Suprapubic skin (tissue), 4 donors: ENCODE results near the gene FSTL4. TPM values are rescaled to one million over a fixed set of nuclear protein-coding genes. Genes with fewer than 3 reads are reported as not detected.

Source experiments
- DNase-seq, 2 donors: peaks; one replicate each; pipeline ENCODE4 v3.0.0-alpha.2; 2019; ENCODE audit warnings: low spot score in 2 of 2
- H3K27ac ChIP-seq: fragments of 200-600 bp; sonication (generic); one replicate; pipeline ENCODE4 v1.5.1; 2019
- H3K27me3 ChIP-seq: fragments of 200-600 bp; sonication (generic); one replicate; pipeline ENCODE4 v1.5.1; 2019
- H3K36me3 ChIP-seq: fragments of 200-600 bp; sonication (generic); one replicate; pipeline ENCODE4 v1.5.1; 2019
- H3K4me1 ChIP-seq: fragments of 200-600 bp; sonication (generic); one replicate; pipeline ENCODE4 v1.5.1; 2019
- H3K4me3 ChIP-seq: fragments of 200-600 bp; sonication (generic); one replicate; pipeline ENCODE4 v1.5.1; 2019; ENCODE audit warnings: mild to moderate bottlenecking
- H3K9me3 ChIP-seq: fragments of 200-600 bp; sonication (generic); one replicate; pipeline ENCODE4 v1.5.1; 2019
- CTCF ChIP-seq, 2 donors: fragments of 200-600 bp in 1 of 2; fragments of 450-650 bp in 1 of 2; sonication (generic) in 1 of 2; IDR thresholded peaks; one replicate each; pipeline ENCODE4 v1.5.1; 2016 to 2019; ENCODE audit warnings: antibody characterized with exemption in 2 of 2, mild to moderate bottlenecking in 1 of 2, moderate library complexity in 1 of 2
- EP300 ChIP-seq: sonication (generic); formaldehyde crosslinking; IDR thresholded peaks from one replicate; pipeline ENCODE4 v1.6.1; 2017; ENCODE audit warnings: antibody characterized with exemption
- POLR2A ChIP-seq, 2 donors: fragments of 450-650 bp; IDR thresholded peaks; one replicate each; pipeline ENCODE4 v1.6.1; 2017; ENCODE audit warnings: antibody characterized with exemption in 2 of 2, mild to moderate bottlenecking in 2 of 2, moderate library complexity in 2 of 2
- POLR2AphosphoS5 ChIP-seq, 3 donors: sonication (generic); formaldehyde crosslinking; IDR thresholded peaks; one replicate each; pipeline ENCODE4 v1.6.1; 2017; ENCODE audit warnings: antibody characterized with exemption in 3 of 3
- WGBS: methylation state at CpG from one replicate; pipeline ENCODE4 v1.1.5; 2018; 5-methylcytosine and 5-hydroxymethylcytosine counted together
- total RNA-seq, 4 donors: library from RNA; depleted of rRNA; stranded (reverse); fragments of >200 nt; gene quantifications; one replicate each; pipeline ENCODE4 v1.1.0, GENCODE V29; 2016

Gene FSTL4
- total RNA-seq, 4 donors from 2014 or later, result 2.3 to 6.4 (median 5.8) TPM

DNA sequence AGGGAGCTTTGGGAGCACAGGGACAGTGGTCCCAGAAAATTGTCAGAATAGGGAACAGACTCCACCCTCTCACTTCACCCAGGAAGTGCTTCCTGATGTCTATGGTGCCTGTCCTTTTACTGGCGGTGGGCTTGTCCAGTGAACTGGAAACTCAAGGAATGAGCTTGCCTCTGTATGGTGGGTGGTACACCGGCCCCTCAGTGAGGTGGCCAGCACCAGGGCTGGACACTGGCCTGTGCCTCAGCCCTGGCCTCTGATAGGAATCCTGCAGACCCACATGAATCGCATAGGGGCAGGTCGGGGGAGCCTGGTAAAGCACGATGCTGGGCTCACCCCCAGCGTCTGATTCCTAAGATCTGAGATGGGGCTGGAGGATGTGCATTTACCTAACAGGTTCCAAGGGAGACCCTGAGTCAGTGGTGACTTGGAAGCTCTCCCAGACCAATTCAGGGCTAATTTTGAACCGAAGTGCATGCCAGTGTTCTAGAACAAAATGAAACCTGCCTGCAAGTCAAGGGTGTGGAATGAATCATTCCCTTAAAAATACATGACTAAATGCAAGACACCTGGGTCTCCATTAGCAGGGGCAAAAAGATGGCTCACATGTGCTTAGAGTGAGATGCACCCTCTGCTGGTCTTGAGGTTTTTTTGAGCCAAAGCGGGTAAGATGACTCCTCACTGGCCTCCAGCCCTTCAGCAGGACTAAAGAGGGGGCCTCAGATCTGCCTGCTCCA lies 382.2 kb downstream of the FSTL4 start:
- Histone ChIP-seq H3K4me3 (no peak overlapping the region), H3K27ac (no peak overlapping the region), H3K27me3 (no peaks in the 10 kb centered on the region), H3K4me1 (peaks cover 47% of the 10 kb centered on the region), H3K9me3 (no peaks in the 10 kb centered on the region), H3K36me3 (no peaks in the 10 kb centered on the region)
- DNase-seq, result peak in 1 of 2 donors; percentile 29
- WGBS, result 77% methylated on average over 8 of the region's 8 CpGs
- TF ChIP-seq EP300 (no peak), CTCF (IDR thresholded peaks at IDR 0.05) (no peak), POLR2A (IDR thresholded peaks at IDR 0.05) (no peak), POLR2AphosphoS5 (IDR thresholded peaks at IDR 0.05) (no peak)

DNA sequence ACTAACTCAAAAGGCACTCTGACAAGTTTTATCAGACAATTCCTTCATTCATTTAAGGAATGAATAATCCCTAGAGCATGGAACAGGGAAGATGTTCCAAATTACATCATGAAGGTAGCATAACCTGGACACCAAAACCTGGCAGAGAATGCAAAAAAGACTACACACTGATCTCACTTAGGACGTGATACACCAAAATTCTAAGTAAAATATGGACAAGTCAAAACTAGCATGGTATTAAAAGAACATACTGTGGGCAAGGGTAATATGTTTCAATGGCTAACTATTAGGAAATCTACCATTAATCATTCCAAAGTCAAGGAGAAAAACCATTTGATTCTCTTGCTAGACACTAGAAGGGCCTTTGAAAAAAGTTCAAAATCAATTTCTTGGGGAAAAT lies 384.0 kb downstream of the FSTL4 start:
- no peak overlapping the region for H3K4me3 ChIP-seq
- no peak for DNase-seq
- no peaks in the 10 kb centered on the region for H3K9me3 ChIP-seq
- H3K4me1 ChIP-seq, result peaks cover 48% of the 10 kb centered on the region
- TF ChIP-seq EP300 (no peak), CTCF (IDR thresholded peaks at IDR 0.05) (no peak), POLR2AphosphoS5 (IDR thresholded peaks at IDR 0.05) (no peak), POLR2A (IDR thresholded peaks at IDR 0.05) (no peak)
- H3K27me3 ChIP-seq, result no peaks in the 10 kb centered on the region
- 42% methylated on average over 1 of the region's 1 CpG for WGBS
- H3K27ac ChIP-seq, result no peak overlapping the region
- no peaks in the 10 kb centered on the region for H3K36me3 ChIP-seq

GRCh38 chr5:133227897-133228296 lies 384.4 kb downstream of the FSTL4 start:
- TF ChIP-seq POLR2AphosphoS5 (IDR thresholded peaks at IDR 0.05) (no peak), POLR2A (IDR thresholded peaks at IDR 0.05) (no peak), EP300 (no peak), CTCF (IDR thresholded peaks at IDR 0.05) (no peak)
- Histone ChIP-seq H3K4me3 (no peak overlapping the region), H3K27me3 (no peaks in the 10 kb centered on the region), H3K36me3 (no peaks in the 10 kb centered on the region), H3K27ac (no peak overlapping the region), H3K9me3 (no peaks in the 10 kb centered on the region), H3K4me1 (peaks cover 48% of the 10 kb centered on the region)
- no peak for DNase-seq
- 66% methylated on average over 6 of the region's 6 CpGs for WGBS

DNA sequence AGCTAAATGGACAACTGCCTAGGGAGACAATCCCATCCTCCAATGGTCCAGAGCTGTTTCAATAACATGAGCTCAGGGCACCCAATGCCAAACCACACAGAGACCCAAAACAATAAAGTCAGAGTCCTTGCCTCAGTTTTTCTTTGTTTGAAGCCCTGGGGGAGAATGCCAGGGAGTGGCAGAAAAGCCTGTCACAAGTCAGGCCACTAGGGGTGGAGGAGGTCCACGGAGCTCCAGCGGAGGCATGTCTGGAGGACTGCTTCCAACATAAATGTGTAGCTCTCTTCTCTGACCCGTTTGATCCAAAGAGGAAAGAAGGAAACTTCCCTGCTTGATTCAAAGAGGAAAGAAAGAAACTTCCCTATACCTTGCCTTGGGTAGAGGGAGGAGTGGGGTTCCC lies 385.3 kb downstream of the FSTL4 start:
- whole genome bisulfite sequencing, result 54% methylated on average over 3 of the region's 3 CpGs
- no peaks in the 10 kb centered on the region for H3K9me3 ChIP-seq
- no peak overlapping the region for H3K4me3 ChIP-seq
- no peaks in the 10 kb centered on the region for H3K27me3 ChIP-seq
- H3K4me1 ChIP-seq, result peaks cover 47% of the 10 kb centered on the region
- H3K27ac ChIP-seq, result no peak overlapping the region
- no peak for TF ChIP-seq POLR2AphosphoS5 (IDR thresholded peaks at IDR 0.05)
- no peak for TF ChIP-seq CTCF (IDR thresholded peaks at IDR 0.05)
- TF ChIP-seq POLR2A (IDR thresholded peaks at IDR 0.05), result no peak
- no peak for TF ChIP-seq EP300
- no peak for DNase-seq
- no peaks in the 10 kb centered on the region for H3K36me3 ChIP-seq

DNA sequence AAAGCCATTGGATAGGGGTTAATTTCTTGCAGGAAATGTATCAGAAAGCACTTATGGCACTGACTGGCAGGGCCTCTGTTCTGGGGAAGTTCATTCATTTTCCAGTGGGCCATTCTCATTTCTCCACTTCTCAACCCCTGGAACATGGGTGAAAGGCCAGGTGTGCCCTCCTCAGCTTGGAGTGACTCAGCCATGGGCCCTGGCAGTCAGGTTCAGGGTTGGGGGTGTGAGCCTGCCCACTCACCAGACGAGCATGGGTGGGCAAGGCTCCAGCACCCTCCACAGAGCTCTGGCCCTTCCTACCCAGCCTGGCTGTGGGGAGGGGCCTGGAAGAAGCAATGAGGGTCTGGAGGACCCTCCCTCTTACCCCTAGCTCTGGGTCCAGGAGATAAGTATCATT lies 386.2 kb downstream of the FSTL4 start:
- Histone ChIP-seq H3K36me3 (no peaks in the 10 kb centered on the region), H3K27me3 (no peaks in the 10 kb centered on the region), H3K4me3 (no peak overlapping the region), H3K9me3 (no peaks in the 10 kb centered on the region), H3K27ac (peak overlapping the region; percentile 38), H3K4me1 (peaks cover 40% of the 10 kb centered on the region)
- no peak for DNase-seq
- TF ChIP-seq CTCF (IDR thresholded peaks at IDR 0.05), result no peak
- 54% methylated on average over 1 of the region's 1 CpG for WGBS
